ENCODE data around the gene PTP4A2.
"Not testable (repeated sequence)": the region's sequence is repeated elsewhere in the genome, so short reads cannot be mapped to it uniquely, and the experiment has no call there.

Gene PTP4A2

GRCh38 chr1:31923901-31924535, 14.2 kb downstream of the PTP4A2 start:
- DNase-seq = no peak

- DNase-seq = no peak
These were observed 17.2 kb downstream of the PTP4A2 start for GRCh38 chr1:31920956-31921355.

GRCh38 chr1:31919591-31919990, 18.6 kb downstream of the PTP4A2 start:
- no peak for DNase-seq

- DNase-seq = no peak
These were observed 22.7 kb downstream of the PTP4A2 start for GRCh38 chr1:31915438-31915837.

GRCh38 chr1:31913968-31914367, 24.2 kb downstream of the PTP4A2 start:
- no peak for DNase-seq

GRCh38 chr1:31912839-31913239, 25.3 kb downstream of the PTP4A2 start:
- DNase-seq = peak in 2 of 3 experiments; percentile 47 to 93

GRCh38 chr1:31911994-31912780, 26.0 kb downstream of the PTP4A2 start:
- DNase-seq = peak in 2 of 3 experiments; percentile 64 to 74

GRCh38 chr1:31910933-31911332, 27.2 kb downstream of the PTP4A2 start:
- peak in 2 of 3 experiments; percentile 6 to 72 for DNase-seq

- no peak for DNase-seq
These were observed 28.5 kb downstream of the PTP4A2 start for GRCh38 chr1:31909691-31910090.

GRCh38 chr1:31906557-31906956, 31.6 kb downstream of the PTP4A2 start:
- DNase-seq = no peak

GRCh38 chr1:31905681-31906080, 32.5 kb downstream of the PTP4A2 start:
- DNase-seq = no peak

- no peak for DNase-seq
These were observed 33.1 kb downstream of the PTP4A2 start for GRCh38 chr1:31905093-31905509.

GRCh38 chr1:31904339-31905092, 33.7 kb downstream of the PTP4A2 start:
- no peak for DNase-seq

- DNase-seq = no peak
These were observed 35.7 kb downstream of the PTP4A2 start for GRCh38 chr1:31902510-31902860.

- DNase-seq = no peak
These were observed 36.2 kb downstream of the PTP4A2 start for GRCh38 chr1:31901838-31902509.

- DNase-seq = no peak
These were observed 37.4 kb downstream of the PTP4A2 start for GRCh38 chr1:31900790-31901189.

GRCh38 chr1:31897526-31898100, 40.6 kb downstream of the PTP4A2 start:
- DNase-seq = peak in 1 of 3 experiments; percentile 35

- not testable (repeated sequence) for DNase-seq
These were observed 42.5 kb downstream of the PTP4A2 start for GRCh38 chr1:31895474-31896198.

- no peak for DNase-seq
These were observed 46.9 kb downstream of the PTP4A2 start for GRCh38 chr1:31891280-31891679.

GRCh38 chr1:31888291-31888690, 49.9 kb downstream of the PTP4A2 start:
- DNase-seq = no peak

GRCh38 chr1:31886866-31887265, 51.3 kb downstream of the PTP4A2 start:
- DNase-seq = no peak

GRCh38 chr1:31885851-31886250, 52.3 kb downstream of the PTP4A2 start:
- DNase-seq = no peak
